B cell (primary cell): ENCODE data around the gene PAM. TPM values are rescaled to one million over a fixed set of nuclear protein-coding genes. Genes with fewer than 3 reads are reported as not detected.

Experiments
- ATAC-seq: fragments of 200-7000 bp; cut with Tn5 transposase; one replicate; pipeline ENCODE4 v1.10.0; 2021; ENCODE audit warnings: low read depth, mild to moderate bottlenecking, moderate number of reproducible peaks, moderate library complexity
- CTCF ChIA-PET: fragments of 350-600 bp; sonication (Branson Sonifier 250); formaldehyde crosslinking; loops from one replicate; lab custom pipeline; 2021; ENCODE audit warnings: antibody characterized with exemption, inconsistent platforms; lab: Charles Lee
- POLR2A ChIA-PET: fragments of 350-600 bp; sonication (Branson Sonifier 250); formaldehyde crosslinking; loops from one replicate; lab custom pipeline; 2021; ENCODE audit warnings: antibody characterized with exemption; lab: Charles Lee
- DNase-seq: peaks from one replicate; pipeline ENCODE4 v3.0.0; 2013
- H2AFZ ChIP-seq: 2 replicates; pipeline ENCODE4 v1.6.1; 2012; ENCODE audit warnings: mild to moderate bottlenecking, low read depth, low read length; ENCODE audit not compliant: insufficient read depth, poor library complexity, severe bottlenecking
- H3K27ac ChIP-seq, 2 donors: 1 replicate in 1 of 2; 2 replicates in 1 of 2; pipeline ENCODE4 v1.5.1; 2012 to 2013; ENCODE audit warnings: low read length in 2 of 2, mild to moderate bottlenecking in 2 of 2, moderate library complexity in 1 of 2
- H3K27me3 ChIP-seq, 4 experiments: fragments of 200-600 bp in 1 of 4; sonication (generic) in 1 of 4; replicated peaks in 1 of 4; 1 replicate in 2 of 4; 2 replicates in 2 of 4; pipeline versions ENCODE4 v1.6.1 to v1.7.0; 2013 to 2016; ENCODE audit warnings: low read length in 3 of 4, mild to moderate bottlenecking in 2 of 4, mixed read lengths in 1 of 4, moderate library complexity in 1 of 4; ENCODE audit not compliant: insufficient read depth in 4 of 4, control insufficient read depth in 3 of 4; ENCODE audit errors: control extremely low read depth in 1 of 4
- H3K36me3 ChIP-seq, 2 experiments: replicated peaks in 1 of 2; 1 replicate in 1 of 2; 2 replicates in 1 of 2; pipeline versions ENCODE4 v1.6.1 to v1.7.1; 2013; ENCODE audit warnings: low read length in 1 of 2; ENCODE audit not compliant: insufficient read depth in 2 of 2, control insufficient read depth in 1 of 2; ENCODE audit errors: control extremely low read depth in 1 of 2, extremely low read depth in 1 of 2
- H3K4me1 ChIP-seq, 2 donors: fragments of 200-600 bp in 1 of 2; sonication (generic) in 1 of 2; 1 replicate in 1 of 2; 2 replicates in 1 of 2; pipeline versions ENCODE4 v1.5.1 to v1.6.1; 2013 to 2017; ENCODE audit warnings: low read length in 2 of 2; ENCODE audit not compliant: control insufficient read depth in 2 of 2, insufficient read depth in 2 of 2
- H3K4me2 ChIP-seq: replicated peaks from 2 replicates; pipeline ENCODE3; 2012; ENCODE audit warnings: mild to moderate bottlenecking, low read depth, low read length; ENCODE audit not compliant: poor library complexity, severe bottlenecking
- H3K4me3 ChIP-seq, 5 experiments: fragments of 200-600 bp in 1 of 5; sonication (generic) in 1 of 5; 1 replicate in 3 of 5; 2 replicates in 2 of 5; pipeline versions ENCODE4 v1.5.1 to v1.7.0; 2011 to 2016; ENCODE audit warnings: low read length in 4 of 5, mild to moderate bottlenecking in 4 of 5, low read depth in 2 of 5, control low read depth in 1 of 5, moderate library complexity in 1 of 5; ENCODE audit not compliant: insufficient read depth in 1 of 5; ENCODE audit errors: control extremely low read depth in 1 of 5, extremely low read depth in 1 of 5
- H3K79me2 ChIP-seq: fragments of 200-600 bp; sonication (generic); one replicate; pipeline ENCODE4 v1.6.0; 2016; ENCODE audit warnings: low read length; ENCODE audit not compliant: control insufficient read depth, insufficient read depth
- H3K9ac ChIP-seq: fragments of 200-600 bp; sonication (generic); 2 replicates; pipeline ENCODE4 v1.6.1; 2017; ENCODE audit warnings: mild to moderate bottlenecking, low read length, moderate library complexity
- H3K9me3 ChIP-seq, 3 donors: one replicate each; pipeline versions ENCODE4 v1.6.1 to v1.7.1; 2013; ENCODE audit warnings: low read length in 2 of 3; ENCODE audit not compliant: control insufficient read depth in 2 of 3, insufficient read depth in 1 of 3; ENCODE audit errors: control extremely low read depth in 1 of 3
- H4K20me1 ChIP-seq: 2 replicates; pipeline ENCODE4 v1.6.0; 2012; ENCODE audit warnings: mild to moderate bottlenecking, low read length; ENCODE audit not compliant: insufficient read depth, control insufficient read depth, poor library complexity, severe bottlenecking
- H3K27ac Mint-ChIP-seq: one replicate; pipeline ENCODE4 v1.8.0; 2021; ENCODE audit warnings: mixed read lengths
- H3K27me3 Mint-ChIP-seq: one replicate; pipeline ENCODE4 v1.8.0; 2021; ENCODE audit warnings: mixed read lengths
- H3K4me1 Mint-ChIP-seq: one replicate; pipeline ENCODE4 v1.8.0; 2021; ENCODE audit warnings: mixed read lengths
- H3K4me3 Mint-ChIP-seq: one replicate; pipeline ENCODE4 v1.8.0; 2021; ENCODE audit warnings: mixed read lengths
- H3K9me3 Mint-ChIP-seq: one replicate; pipeline ENCODE4 v1.8.0; 2022; ENCODE audit warnings: mixed read lengths; ENCODE audit not compliant: insufficient read depth
- CTCF ChIP-seq: fragments of 200-600 bp; IDR thresholded peaks from one replicate; pipeline ENCODE4 v1.8.0; 2022; ENCODE audit warnings: antibody characterized with exemption, mild to moderate bottlenecking
- EZH2 ChIP-seq: IDR thresholded peaks from 2 replicates; pipeline ENCODE4 v1.6.1; 2012; ENCODE audit warnings: borderline replicate concordance, low read depth, mild to moderate bottlenecking, moderate library complexity, low read length; ENCODE audit not compliant: insufficient read depth, poor library complexity, severe bottlenecking
- WGBS: methylation state at CpG from one replicate; pipeline ENCODE4 v1.1.5; 2013; ENCODE audit warnings: missing lambda C conversion rate; ENCODE audit not compliant: insufficient coverage; 5-methylcytosine and 5-hydroxymethylcytosine counted together
- intact Hi-C: fragments of 100-400 bp; cut with micrococcal nuclease; formaldehyde crosslinking; loops from one replicate; pipeline ENCODE4 v1.10.0; 2022
- polyA plus RNA-seq: library from polyadenylated mRNA; depleted of rRNA; stranded (reverse); fragments of >200 nt; gene quantifications from 2 replicates; pipeline ENCODE4 v1.2.3, GENCODE V29; 2012
- total RNA-seq, 2 donors: library from RNA; stranded (reverse); fragments of 120-200 nt in 1 of 2; gene quantifications; 1 replicate in 1 of 2; 2 replicates in 1 of 2; pipeline versions ENCODE4 v1.2.3 to v1.2.4, GENCODE V29; 2013 to 2022

PAM gene
- total and polyA plus RNA-seq, 2 donors (not counting 1 experiment from before 2014, with no cell fraction given) = 1.00 to 34.8 TPM

GRCh38 chr5:102781359-102781758, 26.3 kb downstream of the PAM start:
- ChIA-PET POLR2A (no interaction called here), CTCF (interaction anchor here (1.0 to 2.9 kb wide), 8 partner anchors 9 to 444 kb away, joined by 3 to 37 read pairs (median 5); no protein-coding TSS in a partner anchor)
- Histone ChIP-seq H3K27ac (no peak overlapping the region), H4K20me1 (no peaks in the 10 kb centered on the region), H3K4me1 (no peaks in the 10 kb centered on the region), H3K4me3 (no peak overlapping the region), H3K36me3 (no peaks in the 10 kb centered on the region), H2AFZ (no peak overlapping the region), H3K9me3 (no peaks in the 10 kb centered on the region), H3K9ac (no peak overlapping the region), H3K27me3 (no peaks in the 10 kb centered on the region), H3K4me2 (no peak overlapping the region), H3K79me2 (no peaks in the 10 kb centered on the region)
- Mint-ChIP-seq H3K4me3 (no peak overlapping the region), H3K4me1 (peaks cover 3% of the 10 kb centered on the region), H3K27me3 (no peaks in the 10 kb centered on the region), H3K9me3 (no peaks in the 10 kb centered on the region), H3K27ac (no peak overlapping the region)
- intact Hi-C loops = loop anchor here (2.0 kb wide), 1 partner anchor 259 kb away; no protein-coding TSS in a partner anchor
- DNase-seq (no peak), ATAC-seq (no peak)
- no peak for TF ChIP-seq CTCF
- no peak for TF ChIP-seq EZH2

DNA sequence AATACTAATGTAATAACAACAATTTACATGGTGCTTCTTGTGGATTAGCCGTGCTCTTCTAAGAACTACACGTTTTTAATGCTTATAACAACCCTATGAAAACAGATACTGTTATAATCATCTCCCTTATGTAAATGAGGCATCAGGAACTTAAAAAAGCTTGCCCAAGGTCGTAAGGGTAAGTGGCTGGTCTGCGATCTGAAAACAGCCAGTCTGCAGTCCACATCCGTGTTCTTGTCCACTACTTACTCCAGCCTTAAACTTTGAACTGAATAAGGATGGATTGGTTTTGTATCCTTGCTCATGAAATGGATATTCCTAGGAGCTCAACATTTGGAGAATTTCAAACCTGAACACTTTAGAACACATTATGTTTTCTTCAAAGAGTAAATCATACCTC, 26.7 kb downstream of the PAM start:
- Histone ChIP-seq H3K9ac (no peak overlapping the region), H4K20me1 (no peaks in the 10 kb centered on the region), H2AFZ (no peak overlapping the region), H3K4me1 (no peaks in the 10 kb centered on the region), H3K4me3 (no peak overlapping the region), H3K79me2 (no peaks in the 10 kb centered on the region), H3K27ac (no peak overlapping the region), H3K27me3 (no peaks in the 10 kb centered on the region), H3K9me3 (no peaks in the 10 kb centered on the region), H3K36me3 (no peaks in the 10 kb centered on the region), H3K4me2 (no peak overlapping the region)
- Mint-ChIP-seq H3K4me3 (no peak overlapping the region), H3K27me3 (no peaks in the 10 kb centered on the region), H3K27ac (no peak overlapping the region), H3K9me3 (no peaks in the 10 kb centered on the region), H3K4me1 (peaks cover 3% of the 10 kb centered on the region)
- ChIA-PET CTCF (interaction anchor here (1.0 to 2.9 kb wide), 9 partner anchors 9 to 357 kb away, joined by 3 to 37 read pairs (median 3); no protein-coding TSS in a partner anchor), POLR2A (no interaction called here)
- WGBS = no CpG with 5 or more reads among the region's 5 CpGs
- DNase-seq (no peak), ATAC-seq (no peak)
- no peak for TF ChIP-seq CTCF
- TF ChIP-seq EZH2 = no peak
- intact Hi-C loops = loop anchor here (2.0 kb wide), 1 partner anchor 259 kb away; no protein-coding TSS in a partner anchor
